Measurements from ENCODE around the gene SLC35F3. TPM values are rescaled to one million over a fixed set of nuclear protein-coding genes. Genes with fewer than 3 reads are reported as not detected.

Gene SLC35F3
- total RNA-seq, 2 donors from 2014 or later, result not detected

- no peak for DNase-seq (ENCODE audit: low spot score)
- intact Hi-C loops (cut with DNase I), result no loop called here
Observed at GRCh38 chr1:233959102-233959501, 54.6 kb downstream of the SLC35F3 start.

DNA sequence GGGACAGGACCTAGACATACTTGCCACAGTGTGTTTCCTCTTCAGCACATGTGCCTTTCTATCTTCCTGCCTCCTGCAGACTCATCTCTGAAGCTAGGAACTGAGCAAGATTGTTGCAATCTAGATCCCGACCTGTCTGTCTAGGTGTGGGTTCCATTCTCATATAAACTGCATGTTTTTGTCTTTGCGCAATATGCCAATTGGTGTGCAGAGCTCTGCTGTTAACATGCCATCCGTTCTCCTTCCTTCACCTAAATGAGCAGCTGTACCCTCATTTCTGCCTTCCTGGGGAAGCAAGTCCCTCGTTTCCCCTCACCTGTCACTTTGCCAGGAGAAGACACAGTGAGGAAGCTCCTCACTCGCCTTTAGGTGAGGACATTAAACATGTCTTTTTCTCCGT is 55.5 kb downstream of the SLC35F3 start:
- DNase-seq (ENCODE audit: low spot score), result no peak
- intact Hi-C loops (cut with DNase I), result no loop called here

DNA sequence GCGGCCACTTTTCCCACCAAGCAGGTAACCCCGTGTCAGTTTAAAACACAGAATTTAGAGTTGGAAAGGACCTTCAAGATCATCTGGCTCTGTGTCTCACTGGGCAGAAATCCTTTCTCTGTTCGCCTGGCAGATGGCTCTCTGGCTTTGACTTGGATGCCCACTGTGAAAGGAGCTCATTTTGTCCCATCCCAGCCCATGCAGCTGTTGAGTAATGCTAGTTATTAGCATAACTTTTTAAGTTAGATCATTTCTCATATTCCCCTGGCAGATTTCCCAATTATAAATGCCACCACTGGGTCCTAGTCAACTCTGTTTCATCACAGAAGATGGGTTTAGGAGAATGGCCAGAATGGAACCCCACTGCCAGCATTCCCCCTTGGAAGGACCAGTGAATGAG is 55.9 kb downstream of the SLC35F3 start:
- DNase-seq (ENCODE audit: low spot score), result no peak
- intact Hi-C loops (cut with DNase I), result no loop called here

DNA sequence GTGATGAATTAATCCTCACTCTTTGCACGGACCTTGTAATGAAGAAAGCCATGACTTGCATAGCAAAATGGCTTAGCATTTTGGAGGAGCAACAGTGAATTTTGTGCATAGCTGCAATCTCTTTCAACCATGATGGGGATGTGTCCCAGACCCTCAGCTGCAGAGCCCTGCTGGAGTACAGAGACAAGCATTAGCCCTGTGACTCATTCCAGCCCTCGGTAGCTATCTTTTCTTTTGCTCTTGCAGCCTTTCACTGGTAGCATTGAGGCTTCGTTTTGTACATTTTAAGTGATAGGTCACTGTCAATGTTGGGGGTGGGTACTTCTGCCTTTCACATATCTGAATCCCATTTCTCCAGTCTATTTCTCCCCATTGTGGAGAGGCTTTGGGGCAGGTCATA is 58.4 kb downstream of the SLC35F3 start:
- intact Hi-C loops (cut with DNase I), result no loop called here

DNA sequence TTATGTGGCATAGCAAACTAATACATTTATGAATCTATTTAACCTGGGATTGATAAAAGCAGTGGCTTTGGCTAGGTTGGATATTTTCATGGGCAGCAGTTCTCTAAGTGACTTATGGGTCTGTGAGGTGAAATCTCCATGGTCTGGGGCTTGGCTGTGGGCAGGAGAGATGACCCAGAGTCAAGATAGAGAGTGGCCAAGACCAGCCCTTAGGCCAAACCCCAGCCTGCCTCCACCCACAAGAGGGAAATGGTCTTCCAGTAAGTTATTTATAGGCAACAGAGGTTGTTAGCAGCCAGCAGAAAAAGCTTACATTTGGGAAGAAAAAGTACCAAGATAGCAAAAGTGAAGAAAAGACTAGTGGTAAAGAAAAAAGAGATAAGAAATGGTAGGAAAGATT is 61.4 kb downstream of the SLC35F3 start:
- intact Hi-C loops (cut with DNase I), result no loop called here
- no peak for DNase-seq (ENCODE audit: low spot score)

More for the DNA sequence above, 58.4 kb downstream of the SLC35F3 start:
- DNase-seq (ENCODE audit: low spot score), result no peak

DNA sequence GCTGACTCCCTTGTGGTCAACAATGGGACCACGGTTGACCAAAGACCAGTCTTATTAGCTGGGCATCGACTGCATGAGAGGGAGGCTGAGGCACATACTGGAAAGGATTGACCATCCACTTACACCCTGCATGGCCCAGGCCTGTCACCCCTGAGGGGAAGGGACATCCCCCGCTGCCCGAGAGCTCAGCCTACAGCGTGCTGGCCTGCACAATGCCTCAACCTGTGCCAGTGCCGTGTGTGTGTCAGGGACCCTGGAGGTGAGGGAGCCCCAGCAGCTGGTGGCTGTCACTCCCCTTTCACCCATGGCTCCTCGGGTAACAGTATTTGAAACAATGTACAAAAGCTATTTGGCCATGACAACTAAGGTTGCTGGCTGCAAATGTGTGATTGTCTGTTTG is 67.3 kb downstream of the SLC35F3 start:
- intact Hi-C loops (cut with DNase I), result no loop called here
- no peak for DNase-seq (ENCODE audit: low spot score)

GRCh38 chr1:233972563-233972950 is 68.1 kb downstream of the SLC35F3 start:
- no peak for DNase-seq (ENCODE audit: low spot score)
- intact Hi-C loops (cut with DNase I), result no loop called here

- intact Hi-C loops (cut with DNase I), result no loop called here
- no peak for DNase-seq (ENCODE audit: low spot score)
Observed at GRCh38 chr1:233972951-233973635, 68.6 kb downstream of the SLC35F3 start.

- no peak for DNase-seq (ENCODE audit: low spot score)
- intact Hi-C loops (cut with DNase I), result no loop called here
Observed at GRCh38 chr1:233975486-233975885, 71.0 kb downstream of the SLC35F3 start.

DNA sequence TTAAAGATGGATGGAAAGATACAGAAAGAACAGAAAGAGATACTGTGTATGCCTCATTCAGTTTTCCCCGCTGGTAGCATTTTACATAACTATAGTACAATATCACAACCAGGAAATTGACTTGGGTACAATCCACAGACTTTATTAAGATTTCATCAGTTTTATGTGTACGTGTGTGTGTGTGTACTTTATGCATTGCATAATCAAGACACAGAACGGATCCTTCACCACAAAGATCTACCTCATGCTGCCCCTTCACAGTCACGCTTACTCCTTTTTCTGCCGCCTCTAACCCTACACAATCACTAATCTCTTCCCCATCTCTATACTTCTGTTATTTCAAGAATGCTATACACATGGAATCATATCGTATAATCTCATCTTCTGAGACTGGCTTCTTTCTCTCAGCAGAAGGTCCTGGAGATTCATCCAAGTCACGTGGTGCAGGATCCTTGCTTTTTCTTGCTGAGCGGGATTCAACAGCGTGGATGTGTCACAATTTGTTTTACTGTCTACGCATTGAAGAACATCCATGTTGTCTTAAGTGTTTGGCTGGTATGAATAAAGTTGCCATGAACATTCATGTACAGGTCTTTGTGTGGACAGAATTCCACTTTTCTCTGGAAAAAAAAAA is 76.7 kb downstream of the SLC35F3 start:
- DNase-seq (ENCODE audit: low spot score), result no peak
- intact Hi-C loops (cut with DNase I), result no loop called here

DNA sequence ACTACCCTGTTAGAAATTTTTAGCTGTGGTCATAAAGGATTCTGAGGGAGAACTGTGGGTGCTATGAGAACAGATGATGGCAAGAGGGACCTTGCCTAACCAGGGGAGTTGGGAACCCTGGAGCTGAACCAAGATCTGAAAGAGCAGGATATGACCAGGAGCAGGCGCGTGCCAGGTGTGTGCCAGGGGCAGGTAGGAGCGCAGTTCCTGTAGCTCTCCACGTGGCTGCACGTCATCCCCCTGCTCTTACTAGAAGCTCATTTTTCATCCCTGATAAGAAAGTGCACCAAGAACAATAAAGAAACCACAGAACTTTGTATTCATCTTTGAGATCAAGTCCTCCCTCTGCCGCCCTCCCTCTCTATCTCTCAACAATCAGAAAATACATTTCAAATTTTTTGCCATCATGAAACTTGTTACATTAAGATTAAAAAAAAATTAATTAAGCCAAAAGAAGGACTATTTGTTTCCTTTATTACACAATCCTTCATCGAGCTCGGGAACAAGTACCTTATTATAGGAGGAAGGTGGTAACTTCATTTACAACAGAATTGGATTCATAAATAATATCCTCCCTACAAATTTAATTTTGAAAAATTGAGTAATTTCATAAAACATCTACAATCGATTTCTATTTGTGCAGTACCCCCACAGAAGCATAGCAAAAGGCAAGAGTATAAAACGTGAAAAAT is 78.5 kb downstream of the SLC35F3 start:
- intact Hi-C loops (cut with DNase I), result no loop called here

DNA sequence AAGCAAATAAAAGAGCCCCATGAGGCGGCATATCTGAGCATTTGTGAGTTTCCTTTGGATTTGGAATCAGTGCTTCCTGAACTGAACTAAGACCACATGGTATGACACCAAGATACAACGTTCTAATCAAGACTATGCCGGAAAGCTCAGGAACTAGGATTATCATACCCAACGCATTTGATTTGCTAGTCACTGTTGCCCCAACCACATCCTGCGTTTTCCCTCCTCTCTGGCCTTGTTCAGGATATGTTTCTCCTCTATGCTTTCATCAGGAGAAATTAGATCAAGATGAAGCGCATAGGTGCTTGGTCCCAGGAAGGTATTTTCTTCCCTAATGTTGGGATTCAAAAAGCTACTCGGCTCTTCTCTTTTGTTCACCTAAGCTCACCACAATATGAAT is 79.3 kb downstream of the SLC35F3 start:
- intact Hi-C loops (cut with DNase I), result no loop called here

More for the DNA sequence above, 78.5 kb downstream of the SLC35F3 start:
- DNase-seq (ENCODE audit: low spot score), result no peak

DNA sequence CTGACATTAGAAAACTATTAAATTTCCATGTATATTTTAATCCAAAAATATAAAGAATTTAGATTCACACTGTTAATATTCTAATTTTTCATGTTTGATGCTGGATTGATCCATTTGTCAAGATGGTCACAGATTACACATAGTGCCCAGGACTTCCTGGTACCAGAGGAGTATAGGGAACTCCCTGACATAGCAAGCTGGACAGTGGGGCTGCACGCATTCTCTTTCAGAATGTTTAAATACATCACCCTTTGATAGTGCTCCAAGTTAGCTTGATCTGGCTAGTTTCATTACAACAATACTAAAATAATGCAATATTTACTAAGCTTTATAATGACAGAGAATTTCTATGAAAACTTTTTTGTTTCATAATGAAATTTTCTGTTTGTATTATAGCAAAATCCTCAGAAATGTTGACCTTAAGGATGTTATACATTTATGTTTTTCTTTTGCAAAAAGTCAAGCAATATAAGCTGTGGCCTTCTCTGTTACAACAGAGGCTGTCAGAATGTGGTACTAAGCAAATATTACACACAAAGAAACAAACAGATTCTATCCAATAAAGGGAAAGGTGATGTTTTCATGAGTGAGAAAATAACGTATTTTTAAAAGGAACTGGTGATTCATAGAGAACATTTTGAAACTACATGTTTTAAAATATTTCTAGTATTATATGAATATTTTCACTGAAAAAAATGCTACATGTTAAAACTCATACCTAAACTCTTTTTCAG is 84.7 kb downstream of the SLC35F3 start:
- DNase-seq (ENCODE audit: low spot score), result no peak
- intact Hi-C loops (cut with DNase I), result no loop called here

More for the DNA sequence above, 79.3 kb downstream of the SLC35F3 start:
- no peak for DNase-seq (ENCODE audit: low spot score)

DNA sequence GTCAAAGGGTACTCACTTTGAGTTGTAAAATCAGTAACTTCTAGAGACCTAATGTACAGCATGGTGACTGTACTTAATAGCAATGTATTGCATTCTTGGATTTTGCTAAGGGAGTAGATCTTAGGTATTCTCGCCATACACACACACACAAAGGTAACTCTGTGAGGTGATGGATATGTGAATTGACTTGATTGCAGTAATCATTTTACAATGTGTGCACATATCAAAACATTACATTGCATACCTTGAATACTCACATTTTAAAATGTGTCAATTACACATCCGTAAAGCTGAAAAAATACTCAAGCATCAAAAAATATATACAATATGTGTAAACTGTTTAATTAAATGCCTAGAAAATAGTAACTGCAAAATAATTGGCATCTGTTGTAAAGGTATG is 86.0 kb downstream of the SLC35F3 start:
- no peak for DNase-seq (ENCODE audit: low spot score)
- intact Hi-C loops (cut with DNase I), result no loop called here

- intact Hi-C loops (cut with DNase I), result no loop called here
- no peak for DNase-seq (ENCODE audit: low spot score)
Observed at GRCh38 chr1:233993651-233994050, 89.2 kb downstream of the SLC35F3 start.

- DNase-seq (ENCODE audit: low spot score), result no peak
- intact Hi-C loops (cut with DNase I), result no loop called here
Observed at GRCh38 chr1:233994112-233994511, 89.6 kb downstream of the SLC35F3 start.

DNA sequence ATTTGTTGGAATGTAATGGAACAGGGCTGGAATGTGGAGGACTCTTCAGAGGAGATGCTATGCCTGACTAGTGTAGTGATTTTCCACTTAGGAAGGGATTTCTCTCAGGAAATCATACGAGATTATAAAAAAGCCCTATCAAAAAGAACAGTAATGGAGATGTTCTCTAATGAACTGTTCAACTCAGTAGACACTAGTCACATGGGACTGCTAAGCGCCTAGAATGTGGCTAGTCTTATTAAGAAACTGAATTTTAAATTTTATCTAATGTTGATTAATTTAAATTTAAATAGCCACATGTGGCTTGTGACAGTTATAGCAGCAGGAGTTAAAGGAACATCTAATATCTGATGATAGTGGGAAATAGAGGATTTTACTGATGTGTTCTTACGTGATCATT is 94.0 kb downstream of the SLC35F3 start:
- no peak for DNase-seq (ENCODE audit: low spot score)
- intact Hi-C loops (cut with DNase I), result no loop called here

DNA sequence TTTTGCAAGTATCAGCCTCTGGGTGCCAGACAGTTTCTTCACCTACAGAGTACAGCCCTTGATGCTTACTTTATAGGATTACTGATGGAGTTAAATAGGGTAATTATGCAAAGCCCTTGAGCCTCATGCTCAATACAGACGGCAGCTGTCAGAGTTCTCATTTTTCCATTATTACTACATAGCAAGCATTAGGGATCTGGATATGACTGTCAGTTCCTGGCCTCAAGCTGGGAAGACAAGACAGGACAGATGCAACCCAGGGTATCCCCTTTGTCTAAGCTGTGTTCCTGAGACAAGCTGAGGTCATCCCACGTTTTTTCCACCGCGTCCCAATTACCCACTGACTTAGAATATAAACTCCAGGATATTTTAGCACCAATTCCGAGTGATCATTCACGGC is 94.4 kb downstream of the SLC35F3 start:
- intact Hi-C loops (cut with DNase I), result no loop called here
- no peak for DNase-seq (ENCODE audit: low spot score)

- DNase-seq (ENCODE audit: low spot score), result no peak
- intact Hi-C loops (cut with DNase I), result no loop called here
Observed at GRCh38 chr1:234000557-234001041, 96.1 kb downstream of the SLC35F3 start.

DNA sequence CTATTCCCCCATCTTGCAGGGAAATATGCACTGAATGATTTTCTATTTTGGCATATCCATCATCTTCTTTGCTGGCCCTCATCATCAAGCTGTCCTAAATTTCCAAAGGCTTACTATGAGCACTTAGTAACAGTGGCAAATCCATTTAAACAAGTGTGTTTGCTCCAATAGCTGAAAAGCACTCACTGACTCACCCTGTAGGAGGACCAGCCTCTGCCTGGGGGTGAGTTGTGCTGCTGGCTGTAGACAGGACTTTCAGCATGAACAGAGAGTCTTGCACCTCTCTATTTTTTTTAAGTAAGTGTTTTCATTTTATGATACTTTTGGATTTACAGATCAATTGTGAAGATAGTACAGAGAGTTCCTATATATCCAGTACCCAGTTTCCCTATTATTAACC is 97.3 kb downstream of the SLC35F3 start:
- intact Hi-C loops (cut with DNase I), result no loop called here
- no peak for DNase-seq (ENCODE audit: low spot score)
